Fibroblast of villous mesenchyme (primary cell): ENCODE results near the gene OLIG2. TPM values are rescaled to one million over a fixed set of nuclear protein-coding genes. Genes with fewer than 3 reads are reported as not detected.

Experiments used
- DNase-seq: peaks from one replicate; pipeline ENCODE4 v3.0.0-alpha.2; 2010; ENCODE audit warnings: low read depth
- H3K4me3 ChIP-seq: 2 replicates; pipeline ENCODE4 v1.5.1; 2011; ENCODE audit warnings: low read depth, mild to moderate bottlenecking, low read length
- total RNA-seq: library from RNA; depleted of rRNA; stranded (reverse); fragments of >200 nt; gene quantifications from 2 replicates; pipeline ENCODE4 v1.2.3, GENCODE V29; 2012
- TF ChIP-seq, protein P1 (sequence below): IDR thresholded peaks from 2 replicates; pipeline ENCODE4 v1.5.1; 2012; ENCODE audit warnings: low read depth, mild to moderate bottlenecking, low read length; ENCODE audit not compliant: insufficient read depth

Gene OLIG2
- total RNA-seq, 1 donor, result not detected

DNA sequence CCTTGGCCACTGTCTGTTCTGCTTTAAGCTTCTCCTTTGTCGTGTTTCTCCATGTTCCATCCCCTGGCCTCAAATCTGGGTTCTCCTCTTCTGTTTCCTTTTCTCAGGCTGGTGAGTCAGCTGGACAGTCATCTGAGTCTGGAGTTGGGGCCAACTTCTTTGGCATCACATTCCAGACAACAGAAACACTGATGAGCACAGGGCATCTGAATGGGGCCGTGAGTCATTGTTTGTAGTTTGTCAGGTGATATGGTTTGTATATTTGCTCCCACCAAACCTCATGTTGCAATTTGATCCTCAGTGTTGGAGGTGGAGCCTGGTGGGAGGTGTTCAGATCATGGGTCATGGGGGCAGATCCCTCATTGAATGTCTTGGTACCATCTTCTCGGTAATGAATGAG lies 14.3 kb upstream of the OLIG2 start:
- H3K4me3 ChIP-seq, result no peak overlapping the region
- DNase-seq, result peak; percentile 13
- TF ChIP-seq, protein P1, sequence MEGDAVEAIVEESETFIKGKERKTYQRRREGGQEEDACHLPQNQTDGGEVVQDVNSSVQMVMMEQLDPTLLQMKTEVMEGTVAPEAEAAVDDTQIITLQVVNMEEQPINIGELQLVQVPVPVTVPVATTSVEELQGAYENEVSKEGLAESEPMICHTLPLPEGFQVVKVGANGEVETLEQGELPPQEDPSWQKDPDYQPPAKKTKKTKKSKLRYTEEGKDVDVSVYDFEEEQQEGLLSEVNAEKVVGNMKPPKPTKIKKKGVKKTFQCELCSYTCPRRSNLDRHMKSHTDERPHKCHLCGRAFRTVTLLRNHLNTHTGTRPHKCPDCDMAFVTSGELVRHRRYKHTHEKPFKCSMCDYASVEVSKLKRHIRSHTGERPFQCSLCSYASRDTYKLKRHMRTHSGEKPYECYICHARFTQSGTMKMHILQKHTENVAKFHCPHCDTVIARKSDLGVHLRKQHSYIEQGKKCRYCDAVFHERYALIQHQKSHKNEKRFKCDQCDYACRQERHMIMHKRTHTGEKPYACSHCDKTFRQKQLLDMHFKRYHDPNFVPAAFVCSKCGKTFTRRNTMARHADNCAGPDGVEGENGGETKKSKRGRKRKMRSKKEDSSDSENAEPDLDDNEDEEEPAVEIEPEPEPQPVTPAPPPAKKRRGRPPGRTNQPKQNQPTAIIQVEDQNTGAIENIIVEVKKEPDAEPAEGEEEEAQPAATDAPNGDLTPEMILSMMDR, result no peak

DNA sequence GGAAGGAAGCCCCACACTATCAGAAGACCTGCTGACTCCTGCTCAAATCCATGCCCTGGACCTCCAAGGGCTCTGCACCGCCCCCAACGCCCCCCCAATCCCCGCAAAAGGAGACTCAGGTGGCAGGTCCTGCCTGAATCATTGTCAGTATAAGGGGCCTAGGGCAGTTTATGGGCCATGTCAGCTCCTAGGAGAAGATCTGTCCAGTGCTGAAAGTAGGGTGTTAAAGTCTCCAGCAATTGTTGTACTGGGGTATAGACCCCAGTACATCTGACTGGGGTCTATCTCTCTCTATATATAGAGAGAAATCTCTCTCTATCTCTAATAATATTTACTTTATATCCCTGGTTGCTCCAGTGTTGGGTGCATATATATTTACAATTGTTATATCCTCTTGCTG lies 12.1 kb upstream of the OLIG2 start:
- no peak for DNase-seq
- H3K4me3 ChIP-seq, result no peak overlapping the region
- TF ChIP-seq, protein P1, result no peak

DNA sequence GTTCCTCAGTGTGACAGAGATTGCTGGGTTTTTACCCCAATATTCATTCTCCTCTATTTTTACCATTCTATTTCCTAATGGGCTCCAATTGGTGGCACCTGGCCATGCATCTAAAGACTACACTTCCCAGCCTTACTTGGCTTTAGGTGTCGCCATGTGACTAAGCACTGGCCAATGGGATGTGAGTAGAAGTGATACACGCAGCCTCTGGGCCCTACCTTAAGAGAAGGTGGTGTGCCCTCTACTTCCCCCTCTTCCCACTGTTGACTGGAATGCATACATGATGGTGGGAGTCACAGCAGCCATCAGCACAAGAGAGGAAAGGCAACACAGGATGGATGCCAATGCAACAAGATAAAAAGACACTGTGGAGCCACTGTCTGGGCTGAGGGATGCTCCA lies 11.4 kb upstream of the OLIG2 start:
- no peak overlapping the region for H3K4me3 ChIP-seq
- TF ChIP-seq, protein P1, result no peak
- no peak for DNase-seq

DNA sequence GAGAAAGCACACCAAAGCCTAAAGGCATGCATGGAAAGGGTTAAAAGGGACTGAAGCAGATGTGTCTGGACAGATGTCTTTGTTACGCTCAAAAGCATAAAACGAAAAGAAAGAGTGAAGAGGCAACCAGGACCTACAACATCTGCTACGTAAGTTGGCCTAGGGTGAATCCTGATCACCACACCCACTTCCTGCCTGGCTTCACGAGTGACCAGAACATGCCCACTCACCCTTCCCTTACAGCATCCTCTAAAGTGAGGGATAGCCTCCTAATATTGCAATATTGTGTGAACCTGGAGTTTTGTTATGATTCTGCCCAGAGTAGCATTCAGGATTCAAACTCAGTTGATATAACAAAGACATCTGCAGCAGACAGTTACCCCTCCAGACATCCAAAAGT lies 10.6 kb upstream of the OLIG2 start:
- no peak overlapping the region for H3K4me3 ChIP-seq
- TF ChIP-seq, protein P1, result no peak
- no peak for DNase-seq

DNA sequence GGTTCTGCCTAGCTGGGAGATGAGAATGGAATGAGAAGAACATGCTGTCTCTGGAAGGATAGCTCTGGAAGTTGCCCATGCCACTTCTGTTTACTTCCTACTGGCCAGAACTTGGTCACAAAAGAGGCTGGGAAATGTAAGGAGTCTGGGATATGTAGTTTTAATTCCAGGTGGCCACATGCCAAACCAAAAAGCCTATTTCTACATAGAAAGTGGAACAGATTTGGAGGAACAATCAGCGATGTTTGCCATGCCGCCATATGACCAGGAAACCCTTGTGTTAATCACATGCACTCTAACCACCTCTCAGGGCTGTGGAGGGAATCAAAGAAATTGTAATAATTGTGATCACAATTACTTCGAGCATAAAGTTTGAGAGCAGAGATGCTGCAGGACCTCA lies 10.0 kb upstream of the OLIG2 start:
- TF ChIP-seq, protein P1, result no peak
- DNase-seq, result no peak
- no peak overlapping the region for H3K4me3 ChIP-seq

DNA sequence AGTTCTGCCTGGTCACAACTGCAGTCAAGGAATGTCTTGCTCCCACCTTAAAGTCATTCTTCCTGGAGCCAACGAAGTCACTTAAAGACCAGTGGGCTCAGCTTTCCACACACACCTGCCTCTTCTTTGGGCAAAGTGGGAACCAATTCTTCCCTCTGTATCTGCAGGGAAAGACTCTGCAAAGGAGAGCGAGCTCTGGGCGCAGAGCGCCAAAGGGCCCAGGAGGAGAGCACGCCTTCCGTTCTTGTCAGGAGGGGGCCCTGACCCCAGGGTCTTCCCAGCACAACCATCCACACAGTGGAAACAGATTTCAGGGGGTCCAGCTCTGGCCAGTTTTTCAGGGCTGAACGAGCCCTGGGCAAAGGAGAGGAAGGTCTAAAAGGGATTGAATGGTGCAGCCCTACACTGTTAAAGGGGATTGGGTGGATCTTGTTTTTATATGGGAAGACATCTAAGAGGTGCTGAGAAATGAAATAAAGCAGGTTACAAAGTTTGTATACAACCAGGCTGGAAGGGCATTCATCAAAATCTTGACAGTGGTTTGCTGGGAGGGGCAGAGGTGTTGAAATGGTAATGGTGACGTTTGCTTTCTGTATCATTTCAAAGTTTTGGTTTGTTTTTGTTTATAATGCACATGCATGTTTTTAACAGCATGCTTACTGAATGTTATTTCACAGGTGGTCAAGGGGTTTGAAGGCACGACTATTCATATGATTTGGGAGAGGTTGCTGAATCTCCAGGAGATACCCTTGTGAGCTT lies 6.8 kb upstream of the OLIG2 start:
- H3K4me3 ChIP-seq, result no peak overlapping the region
- DNase-seq, result no peak
- TF ChIP-seq, protein P1, result no peak

DNA sequence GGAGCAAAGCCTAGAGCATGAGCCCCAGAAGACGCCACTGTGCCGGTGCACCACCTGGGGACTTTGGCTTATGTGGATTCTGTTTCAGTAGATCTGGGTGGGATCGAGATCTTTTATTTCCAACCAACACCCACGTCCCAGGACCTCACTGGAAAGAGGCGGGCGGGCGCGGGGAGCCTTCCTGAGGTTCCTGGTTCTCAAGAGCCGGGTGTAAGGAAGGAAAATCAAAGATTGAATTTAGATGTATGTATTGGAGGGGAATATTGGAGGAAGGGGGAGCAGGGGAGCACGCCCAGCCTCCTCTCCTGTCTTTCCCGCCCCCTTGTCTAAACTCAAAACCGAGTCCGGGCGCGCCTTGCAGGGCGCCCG lies 6.2 kb upstream of the OLIG2 start:
- TF ChIP-seq, protein P1, result no peak
- no peak for DNase-seq
- H3K4me3 ChIP-seq, result no peak overlapping the region
